ENCODE measurements around the gene TACC2. TPM values are rescaled to one million over a fixed set of nuclear protein-coding genes. Genes with fewer than 3 reads are reported as not detected.

TACC2 gene
- total and polyA plus RNA-seq, 2 donors (not counting 3 experiments of a cell fraction or from before 2014, with no cell fraction given), result 14.4 to 46.2 TPM

DNA sequence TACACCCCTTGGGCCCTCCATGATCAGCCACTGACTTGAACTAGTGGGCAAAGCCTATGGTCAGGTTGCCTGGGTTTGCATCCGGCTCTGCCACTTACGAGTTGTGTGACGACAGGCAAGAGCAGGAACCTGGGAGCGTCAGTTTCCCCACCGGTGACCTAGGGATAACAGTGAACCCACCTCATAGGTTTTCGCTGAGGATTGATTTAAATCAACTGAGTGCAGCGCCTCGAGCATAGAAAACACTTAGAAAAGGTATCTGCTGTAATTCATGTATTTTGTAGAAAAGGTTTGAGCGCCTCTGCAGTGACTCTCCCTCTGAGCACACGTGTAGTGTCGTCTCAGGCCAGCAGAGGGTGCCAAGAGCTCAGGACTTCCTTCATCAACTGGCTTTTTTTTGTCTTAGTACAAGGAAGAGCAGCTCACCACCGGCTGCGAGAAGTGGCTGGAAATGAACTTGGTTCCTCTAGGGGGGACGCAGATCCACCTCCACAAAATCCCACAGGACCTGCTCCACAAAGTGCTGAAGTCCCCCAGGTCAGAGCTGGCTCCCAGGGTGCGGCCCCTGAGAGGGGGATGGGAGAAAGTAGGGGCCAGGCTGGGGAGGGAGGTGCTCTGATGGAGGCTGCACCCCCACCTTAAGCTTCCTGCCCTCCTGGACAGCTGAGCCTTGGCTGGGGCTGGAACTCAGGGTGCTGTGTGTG, 309.8 kb downstream of the TACC2 start:
- Histone ChIP-seq H2AFZ (ENCODE audit: low read depth, low read length) (peak overlapping the region; percentile 95), H3K36me3 (ENCODE audit: control insufficient read depth in 2 of 2, extremely low read depth in 1 of 2, insufficient read depth in 2 of 2, low read length in 2 of 2) (no peaks in the 10 kb centered on the region), H3K27me3 (ENCODE audit: control insufficient read depth in 2 of 2, insufficient read depth in 2 of 2, low read length in 2 of 2) (no peaks in the 10 kb centered on the region), H3K27ac (ENCODE audit: insufficient read depth, low read depth, low read length) (no peak overlapping the region), H4K20me1 (replicated peaks; ENCODE audit: control insufficient read depth, extremely low read depth, insufficient read depth, low read length) (no peaks in the 10 kb centered on the region), H3K9me1 (replicated peaks; ENCODE audit: control insufficient read depth, extremely low read depth, insufficient read depth, low read length) (no peaks in the 10 kb centered on the region), H3K4me3 (replicated peaks in 1 of 3; ENCODE audit: insufficient read depth in 1 of 3, low read depth in 1 of 3, low read length in 3 of 3) (no peak overlapping the region), H3K9me3 (replicated peaks; ENCODE audit: control insufficient read depth, insufficient read depth, low read length) (no peaks in the 10 kb centered on the region), H3K4me2 (ENCODE audit: insufficient read depth, low read length) (peak overlapping the region; percentile 19), H3K9ac (replicated peaks; ENCODE audit: extremely low read depth, insufficient read depth, low read length) (peak overlapping the region; percentile 42), H3K4me1 (ENCODE audit: control insufficient read depth, extremely low read depth, insufficient read depth, low read length) (no peaks in the 10 kb centered on the region), H3K79me2 (ENCODE audit: control insufficient read depth, insufficient read depth, low read length) (no peaks in the 10 kb centered on the region)
- FAIRE-seq, result peak; percentile 97
- BruUV-seq (replicated peaks), result no TSS peak
- TF ChIP-seq EZH2 (IDR thresholded peaks at IDR 0.05; ENCODE audit: borderline replicate concordance, low read depth, low read length, severe bottlenecking), result no peak
- TF ChIP-seq, protein P1, sequence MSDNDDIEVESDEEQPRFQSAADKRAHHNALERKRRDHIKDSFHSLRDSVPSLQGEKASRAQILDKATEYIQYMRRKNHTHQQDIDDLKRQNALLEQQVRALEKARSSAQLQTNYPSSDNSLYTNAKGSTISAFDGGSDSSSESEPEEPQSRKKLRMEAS (IDR thresholded peaks at IDR 0.05; ENCODE audit: insufficient read depth, insufficient read length), result peak; percentile 71
- TF ChIP-seq, protein P2, sequence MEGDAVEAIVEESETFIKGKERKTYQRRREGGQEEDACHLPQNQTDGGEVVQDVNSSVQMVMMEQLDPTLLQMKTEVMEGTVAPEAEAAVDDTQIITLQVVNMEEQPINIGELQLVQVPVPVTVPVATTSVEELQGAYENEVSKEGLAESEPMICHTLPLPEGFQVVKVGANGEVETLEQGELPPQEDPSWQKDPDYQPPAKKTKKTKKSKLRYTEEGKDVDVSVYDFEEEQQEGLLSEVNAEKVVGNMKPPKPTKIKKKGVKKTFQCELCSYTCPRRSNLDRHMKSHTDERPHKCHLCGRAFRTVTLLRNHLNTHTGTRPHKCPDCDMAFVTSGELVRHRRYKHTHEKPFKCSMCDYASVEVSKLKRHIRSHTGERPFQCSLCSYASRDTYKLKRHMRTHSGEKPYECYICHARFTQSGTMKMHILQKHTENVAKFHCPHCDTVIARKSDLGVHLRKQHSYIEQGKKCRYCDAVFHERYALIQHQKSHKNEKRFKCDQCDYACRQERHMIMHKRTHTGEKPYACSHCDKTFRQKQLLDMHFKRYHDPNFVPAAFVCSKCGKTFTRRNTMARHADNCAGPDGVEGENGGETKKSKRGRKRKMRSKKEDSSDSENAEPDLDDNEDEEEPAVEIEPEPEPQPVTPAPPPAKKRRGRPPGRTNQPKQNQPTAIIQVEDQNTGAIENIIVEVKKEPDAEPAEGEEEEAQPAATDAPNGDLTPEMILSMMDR (IDR thresholded peaks at IDR 0.05; ENCODE audit: extremely low read depth in 1 of 2, insufficient read depth in 1 of 2, low read depth in 1 of 2, low read length in 2 of 2), result peak; percentile 81 to 96
- TF ChIP-seq POLR2AphosphoS5 (IDR thresholded peaks at IDR 0.05; ENCODE audit: insufficient read depth, low read depth, low read length), result no peak
- CTCF ChIA-PET, result interaction anchor here (0.6 to 4.1 kb wide), 83 partner anchors 8 to 834 kb away, joined by 3 to 191 read pairs (median 4); partner anchors contain the start of gene PLEKHA1
- peak; percentile 85 for DNase-seq (ENCODE audit: low read depth, low spot score)
- intact Hi-C loops (cut with micrococcal nuclease), result loop anchor here (1.0 to 2.0 kb wide), 7 partner anchors 44 to 405 kb away; partner anchors contain the start of gene PLEKHA1
- POLR2A ChIA-PET, result interaction anchor here (1.8 kb wide), 1 partner anchor 12 kb away, joined by 5 read pairs; no protein-coding TSS in a partner anchor
- dilution Hi-C loops (cut with MboI; ENCODE audit: extremely low pct_ligation_motif_present, low sequenced_read_pairs), result loop anchor here (25.0 kb wide), 1 partner anchor 139 kb away; no protein-coding TSS in a partner anchor
